ENCODE results near the gene PGAM1. TPM values are rescaled to one million over a fixed set of nuclear protein-coding genes. Genes with fewer than 3 reads are reported as not detected.
"Not testable (repeated sequence)": the region's sequence is repeated elsewhere in the genome, so short reads cannot be mapped to it uniquely, and the experiment has no call there.

PGAM1 gene
- polyA plus RNA-seq, 3 donors, result 276 to 749 (median 498) TPM

DNA sequence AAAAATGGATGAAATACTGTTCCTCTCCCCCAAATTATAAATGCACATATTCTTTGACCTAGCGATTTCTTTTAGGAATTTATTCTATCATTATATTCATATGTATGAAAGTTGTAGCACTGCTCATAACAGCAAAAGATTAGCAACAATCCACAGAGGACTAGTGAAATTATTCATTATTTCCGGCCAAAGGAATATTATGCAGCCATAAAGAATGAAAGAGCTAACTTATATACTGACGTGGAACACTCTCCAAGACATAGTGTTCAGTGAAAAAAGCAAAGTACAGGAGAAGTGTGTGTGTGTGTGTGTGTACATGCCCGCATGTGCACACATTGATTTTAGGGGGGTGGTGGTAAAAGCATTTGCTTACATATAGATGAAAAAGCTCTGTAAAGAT is 48.9 kb downstream of the PGAM1 start:
- H3K4me2 ChIP-seq (replicated peaks; ENCODE audit: extremely low read depth, low read length, poor library complexity, severe bottlenecking), result no peak overlapping the region
- Mint-ChIP-seq H3K27ac (no peak overlapping the region), H3K36me3 (peaks cover 77 to 94% of the 10 kb centered on the region in 2 donors), H3K4me3 (no peak overlapping the region), H3K9me3 (no peaks in the 10 kb centered on the region), H3K27me3 (ENCODE audit: low read depth in 3 of 3) (no peaks in the 10 kb centered on the region), H3K4me1 (no peaks in the 10 kb centered on the region)
- no peaks in the 10 kb centered on the region for H3K27me3 ChIP-seq (ENCODE audit: control insufficient read depth in 2 of 2, insufficient read depth in 2 of 2, low read length in 2 of 2)
- TF ChIP-seq, protein P1, sequence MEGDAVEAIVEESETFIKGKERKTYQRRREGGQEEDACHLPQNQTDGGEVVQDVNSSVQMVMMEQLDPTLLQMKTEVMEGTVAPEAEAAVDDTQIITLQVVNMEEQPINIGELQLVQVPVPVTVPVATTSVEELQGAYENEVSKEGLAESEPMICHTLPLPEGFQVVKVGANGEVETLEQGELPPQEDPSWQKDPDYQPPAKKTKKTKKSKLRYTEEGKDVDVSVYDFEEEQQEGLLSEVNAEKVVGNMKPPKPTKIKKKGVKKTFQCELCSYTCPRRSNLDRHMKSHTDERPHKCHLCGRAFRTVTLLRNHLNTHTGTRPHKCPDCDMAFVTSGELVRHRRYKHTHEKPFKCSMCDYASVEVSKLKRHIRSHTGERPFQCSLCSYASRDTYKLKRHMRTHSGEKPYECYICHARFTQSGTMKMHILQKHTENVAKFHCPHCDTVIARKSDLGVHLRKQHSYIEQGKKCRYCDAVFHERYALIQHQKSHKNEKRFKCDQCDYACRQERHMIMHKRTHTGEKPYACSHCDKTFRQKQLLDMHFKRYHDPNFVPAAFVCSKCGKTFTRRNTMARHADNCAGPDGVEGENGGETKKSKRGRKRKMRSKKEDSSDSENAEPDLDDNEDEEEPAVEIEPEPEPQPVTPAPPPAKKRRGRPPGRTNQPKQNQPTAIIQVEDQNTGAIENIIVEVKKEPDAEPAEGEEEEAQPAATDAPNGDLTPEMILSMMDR (IDR thresholded peaks at IDR 0.05), result no peak
- no peaks in the 10 kb centered on the region for H4K20me1 ChIP-seq (ENCODE audit: insufficient read depth, low read length)
- H3K4me3 ChIP-seq (replicated peaks in 1 of 3; ENCODE audit: low read depth in 2 of 3, low read length in 3 of 3), result no peak overlapping the region
- no peaks in the 10 kb centered on the region for H3K79me2 ChIP-seq (ENCODE audit: insufficient read depth, low read length)
- no peak overlapping the region for H3K27ac ChIP-seq (ENCODE audit: low read depth in 1 of 2, low read length in 2 of 2)
- no CpG with 5 or more reads among the region's 4 CpGs for WGBS (ENCODE audit: insufficient coverage)
- DNase-seq, result no peak
- intact Hi-C loops (cut with micrococcal nuclease), result no loop called here
- H3K4me1 ChIP-seq (ENCODE audit: control insufficient read depth in 1 of 2, insufficient read depth in 2 of 2, low read length in 2 of 2), result no peaks in the 10 kb centered on the region
- H3K9me3 ChIP-seq (replicated peaks in 1 of 2; ENCODE audit: control insufficient read depth in 1 of 2, insufficient read depth in 1 of 2, low read length in 2 of 2), result no peaks in the 10 kb centered on the region
- H2AFZ ChIP-seq (ENCODE audit: insufficient read depth, low read depth, low read length, poor library complexity, severe bottlenecking), result no peak overlapping the region
- H3K9ac ChIP-seq (ENCODE audit: insufficient read depth, low read length, poor library complexity, severe bottlenecking), result no peak overlapping the region
- H3K36me3 ChIP-seq (replicated peaks in 1 of 2; ENCODE audit: control insufficient read depth in 1 of 2, insufficient read depth in 2 of 2, low read length in 2 of 2), result peaks cover 85 to 100% of the 10 kb centered on the region in 2 donors

DNA sequence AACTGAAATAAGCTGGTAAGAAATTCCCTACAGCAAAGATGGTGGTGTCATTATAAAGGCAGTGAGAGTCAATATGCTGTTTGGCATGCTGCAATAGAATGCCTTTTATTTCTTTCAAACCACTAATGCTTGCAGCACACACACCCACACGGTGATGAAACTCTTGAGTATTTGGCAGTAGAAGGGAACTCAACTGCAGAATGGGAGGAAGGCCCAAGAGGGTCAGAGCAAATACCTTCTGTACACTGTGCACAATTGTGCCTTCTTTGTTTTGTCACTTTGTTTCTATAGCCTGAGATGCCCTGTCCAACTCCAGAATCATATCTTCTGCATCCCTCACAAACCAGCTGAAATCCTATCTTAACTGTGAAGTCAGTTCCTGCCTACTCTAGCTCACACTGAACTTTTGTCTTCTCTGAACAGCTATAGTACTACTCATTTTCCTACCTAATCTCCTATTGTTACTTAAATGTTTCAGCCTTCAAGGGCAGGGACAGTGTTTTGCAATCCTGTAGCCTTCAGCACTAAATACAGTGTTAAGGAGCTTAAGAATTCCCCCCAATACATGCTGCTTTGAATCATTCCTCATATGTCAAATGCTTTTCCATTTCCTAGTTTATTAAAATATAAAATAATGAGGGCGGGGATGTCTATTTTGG is 50.1 kb downstream of the PGAM1 start:
- Histone ChIP-seq H3K9me3 (replicated peaks in 1 of 2; ENCODE audit: control insufficient read depth in 1 of 2, insufficient read depth in 1 of 2, low read length in 2 of 2) (no peaks in the 10 kb centered on the region), H3K27ac (ENCODE audit: low read depth in 1 of 2, low read length in 2 of 2) (no peak overlapping the region), H3K4me2 (replicated peaks; ENCODE audit: extremely low read depth, low read length, poor library complexity, severe bottlenecking) (no peak overlapping the region), H3K27me3 (ENCODE audit: control insufficient read depth in 2 of 2, insufficient read depth in 2 of 2, low read length in 2 of 2) (no peaks in the 10 kb centered on the region), H3K79me2 (ENCODE audit: insufficient read depth, low read length) (no peaks in the 10 kb centered on the region), H3K9ac (ENCODE audit: insufficient read depth, low read length, poor library complexity, severe bottlenecking) (no peak overlapping the region), H2AFZ (ENCODE audit: insufficient read depth, low read depth, low read length, poor library complexity, severe bottlenecking) (no peak overlapping the region), H3K36me3 (replicated peaks in 1 of 2; ENCODE audit: control insufficient read depth in 1 of 2, insufficient read depth in 2 of 2, low read length in 2 of 2) (peaks cover 86 to 100% of the 10 kb centered on the region in 2 donors), H3K4me1 (ENCODE audit: control insufficient read depth in 1 of 2, insufficient read depth in 2 of 2, low read length in 2 of 2) (no peaks in the 10 kb centered on the region), H3K4me3 (replicated peaks in 1 of 3; ENCODE audit: low read depth in 2 of 3, low read length in 3 of 3) (no peak overlapping the region), H4K20me1 (ENCODE audit: insufficient read depth, low read length) (no peaks in the 10 kb centered on the region)
- no peak overlapping the region for H3K27ac Mint-ChIP-seq
- H3K27me3 Mint-ChIP-seq (ENCODE audit: low read depth in 3 of 3), result no peaks in the 10 kb centered on the region
- H3K36me3 Mint-ChIP-seq, result peaks cover 78 to 94% of the 10 kb centered on the region in 2 donors
- H3K4me3 Mint-ChIP-seq, result no peak overlapping the region
- TF ChIP-seq, protein P1 (IDR thresholded peaks at IDR 0.05), result no peak
- no peaks in the 10 kb centered on the region for H3K9me3 Mint-ChIP-seq
- intact Hi-C loops (cut with micrococcal nuclease), result no loop called here
- no CpG with 5 or more reads among the region's 2 CpGs for WGBS (ENCODE audit: insufficient coverage)
- no peak for DNase-seq
- no peaks in the 10 kb centered on the region for H3K4me1 Mint-ChIP-seq

DNA sequence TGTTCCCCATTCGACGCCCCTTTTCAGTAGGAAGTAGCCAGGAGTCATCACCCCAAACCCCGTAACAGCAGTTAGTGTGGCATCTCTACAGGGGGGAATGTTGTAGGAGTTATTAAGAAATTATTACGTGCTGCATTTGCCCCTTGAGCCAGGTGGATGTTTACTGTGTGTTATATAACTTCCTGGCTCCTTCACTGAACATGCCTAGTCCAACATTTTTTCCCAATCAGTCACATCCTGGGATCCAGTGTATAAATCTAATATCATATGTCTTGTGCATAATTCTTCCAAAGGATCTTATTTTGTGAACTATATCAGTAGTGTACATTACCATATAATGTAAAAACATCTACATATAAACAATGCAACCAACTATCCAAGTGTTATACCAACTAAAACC is 53.4 kb downstream of the PGAM1 start:
- H3K4me1 Mint-ChIP-seq; H3K4me3 ChIP-seq (replicated peaks in 1 of 3; ENCODE audit: low read depth in 2 of 3, low read length in 3 of 3); H3K9me3 ChIP-seq (replicated peaks in 1 of 2; ENCODE audit: control insufficient read depth in 1 of 2, insufficient read depth in 1 of 2, low read length in 2 of 2); H3K79me2 ChIP-seq (ENCODE audit: insufficient read depth, low read length); H3K4me2 ChIP-seq (replicated peaks; ENCODE audit: extremely low read depth, low read length, poor library complexity, severe bottlenecking); H3K4me1 ChIP-seq (ENCODE audit: control insufficient read depth in 1 of 2, insufficient read depth in 2 of 2, low read length in 2 of 2); H3K4me3 Mint-ChIP-seq; H2AFZ ChIP-seq (ENCODE audit: insufficient read depth, low read depth, low read length, poor library complexity, severe bottlenecking); intact Hi-C loops (cut with micrococcal nuclease); H3K27me3 ChIP-seq (ENCODE audit: control insufficient read depth in 2 of 2, insufficient read depth in 2 of 2, low read length in 2 of 2); H3K27ac ChIP-seq (ENCODE audit: low read depth in 1 of 2, low read length in 2 of 2); DNase-seq; H3K9me3 Mint-ChIP-seq; H3K27me3 Mint-ChIP-seq (ENCODE audit: low read depth in 3 of 3); H3K9ac ChIP-seq (ENCODE audit: insufficient read depth, low read length, poor library complexity, severe bottlenecking): not testable (repeated sequence)
- Mint-ChIP-seq H3K36me3 (peaks cover 70 to 88% of the 10 kb centered on the region in 2 donors), H3K27ac (peak overlapping the region in 1 of 7 donors; percentile 78)
- peaks cover 70 to 90% of the 10 kb centered on the region in 2 donors for H3K36me3 ChIP-seq (replicated peaks in 1 of 2; ENCODE audit: control insufficient read depth in 1 of 2, insufficient read depth in 2 of 2, low read length in 2 of 2)
- H4K20me1 ChIP-seq (ENCODE audit: insufficient read depth, low read length), result peaks cover 14% of the 10 kb centered on the region
- 100% methylated on average over 2 of the region's 4 CpGs for WGBS (ENCODE audit: insufficient coverage)
